ENCODE data around the gene STK4.

DNA sequence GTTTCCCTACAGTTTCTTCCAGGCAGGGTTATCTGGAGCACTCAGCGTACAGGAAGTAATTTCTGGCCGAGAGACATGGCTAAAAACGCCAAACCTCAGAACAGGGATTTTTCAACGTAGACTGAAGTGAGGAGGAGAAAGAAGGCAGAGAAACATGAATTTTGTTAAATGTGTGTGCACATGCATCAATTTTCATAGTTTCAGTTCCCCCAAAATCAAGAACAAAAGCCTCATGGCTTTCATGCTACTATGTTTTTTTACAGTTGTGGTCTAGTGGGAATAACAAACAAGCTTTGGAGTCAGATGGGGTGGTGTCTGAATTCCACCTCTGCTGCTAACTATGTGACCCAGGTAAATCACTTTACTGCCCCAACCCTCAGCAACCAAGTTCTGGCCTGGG lies 11.0 kb upstream of the STK4 start:
- TF ChIP-seq CTCF (IDR thresholded peaks at IDR 0.05; ENCODE audit: poor library complexity, severe bottlenecking), result no peak
- TF ChIP-seq POLR2AphosphoS5 (IDR thresholded peaks at IDR 0.05), result no peak
- TF ChIP-seq REST (IDR thresholded peaks at IDR 0.05; ENCODE audit: borderline replicate concordance), result no peak
